SK-N-SH (cell line): ENCODE measurements around the gene ABCA4. TPM values are rescaled to one million over a fixed set of nuclear protein-coding genes. Genes with fewer than 3 reads are reported as not detected.

Experiments
- CTCF ChIA-PET: fragments of 300-600, 350-600 bp; formaldehyde crosslinking; extraction: SDS; loops from one replicate; lab custom pipeline; 2021; lab: Yijun Ruan, JAX
- POLR2A ChIA-PET: fragments of 350-600 bp; sonication (Branson Sonifier 250); formaldehyde crosslinking; extraction: SDS; loops from one replicate; lab custom pipeline; 2020; ENCODE audit warnings: antibody characterized with exemption, inconsistent platforms; lab: Yijun Ruan, JAX
- DNase-seq: peaks from one replicate; pipeline ENCODE4 v3.0.0; 2012
- H2AFZ ChIP-seq: fragments of 200-600 bp; sonication (generic); 2 replicates; pipeline ENCODE4 v1.8.1; 2016; ENCODE audit warnings: antibody characterized with exemption, mild to moderate bottlenecking, low read depth
- H3F3A ChIP-seq: fragments of 200-600 bp; sonication (generic); replicated peaks from 2 replicates; pipeline ENCODE3; 2016; ENCODE audit warnings: antibody characterized with exemption, mild to moderate bottlenecking; ENCODE audit not compliant: insufficient read depth
- H3K27ac ChIP-seq, 2 experiments: fragments of 200-500 bp in 1 of 2; fragments of 200-600 bp in 1 of 2; sonication (Bioruptor generic) in 1 of 2; sonication (generic), shearing (Covaris generic) in 1 of 2; 2 replicates each; pipeline versions ENCODE4 v1.5.1 to v1.6.1; 2014 to 2016; ENCODE audit warnings: low read depth in 2 of 2, inconsistent platforms in 1 of 2, low read length in 1 of 2, mild to moderate bottlenecking in 1 of 2, mixed read lengths in 1 of 2
- H3K27me3 ChIP-seq: fragments of 200-600 bp; sonication (generic), shearing (Covaris generic); 2 replicates; pipeline ENCODE4 v1.6.1; 2016; ENCODE audit warnings: mixed run types; ENCODE audit not compliant: insufficient read depth
- H3K36me3 ChIP-seq, 2 experiments: fragments of 200-500 bp in 1 of 2; fragments of 200-600 bp in 1 of 2; sonication (Bioruptor generic) in 1 of 2; sonication (generic) in 1 of 2; replicated peaks in 1 of 2; 2 replicates each; pipeline versions ENCODE3 to v1.5.1; 2014 to 2016; ENCODE audit warnings: low read length in 1 of 2, mild to moderate bottlenecking in 1 of 2; ENCODE audit not compliant: insufficient read depth in 2 of 2, control insufficient read depth in 1 of 2
- H3K4me1 ChIP-seq, 2 experiments: fragments of 200-500 bp in 1 of 2; fragments of 200-600 bp in 1 of 2; sonication (Bioruptor generic) in 1 of 2; sonication (generic), shearing (Covaris generic) in 1 of 2; 2 replicates each; pipeline versions ENCODE4 v1.5.1 to v1.6.1; 2014 to 2016; ENCODE audit warnings: low read depth in 1 of 2, low read length in 1 of 2, mixed run types in 1 of 2; ENCODE audit not compliant: insufficient read depth in 2 of 2, control insufficient read depth in 1 of 2
- H3K4me2 ChIP-seq: fragments of 200-600 bp; sonication (generic), shearing (Covaris generic); 2 replicates; pipeline ENCODE4 v1.6.1; 2017; ENCODE audit warnings: mixed run types
- H3K4me3 ChIP-seq, 2 experiments: fragments of 200-500 bp in 1 of 2; fragments of 200-600 bp in 1 of 2; sonication (Bioruptor generic) in 1 of 2; sonication (generic), shearing (Covaris generic) in 1 of 2; 2 replicates each; pipeline versions ENCODE4 v1.5.1 to v1.8.1; 2014 to 2016; ENCODE audit warnings: low read depth in 2 of 2, inconsistent platforms in 1 of 2, low read length in 1 of 2, mild to moderate bottlenecking in 1 of 2, mixed read lengths in 1 of 2, moderate library complexity in 1 of 2
- H3K79me2 ChIP-seq: fragments of 200-600 bp; sonication (generic); 2 replicates; pipeline ENCODE4 v1.8.1; 2017; ENCODE audit warnings: mild to moderate bottlenecking; ENCODE audit not compliant: insufficient read depth
- H3K9ac ChIP-seq: fragments of 200-600 bp; sonication (generic); 2 replicates; pipeline ENCODE4 v1.6.1; 2017; ENCODE audit warnings: mixed run types
- H3K9me2 ChIP-seq: fragments of 200-600 bp; sonication (generic); 2 replicates; pipeline ENCODE4 v1.6.1; 2017; ENCODE audit warnings: mixed run types
- H3K9me3 ChIP-seq: fragments of 200-600 bp; sonication (generic); 2 replicates; pipeline ENCODE4 v1.6.1; 2017; ENCODE audit warnings: mixed run types, mild to moderate bottlenecking, moderate library complexity
- H4K20me1 ChIP-seq: fragments of 200-600 bp; sonication (generic); 2 replicates; pipeline ENCODE4 v1.6.1; 2017; ENCODE audit warnings: mild to moderate bottlenecking, mixed run types; ENCODE audit not compliant: insufficient read depth
- FOSL2 ChIP-seq: IDR thresholded peaks from 2 replicates; pipeline ENCODE4 v1.4.0; 2012; ENCODE audit warnings: low read depth, mild to moderate bottlenecking, moderate library complexity, borderline replicate concordance
- GATA2 ChIP-seq: sonication (generic); formaldehyde crosslinking; IDR thresholded peaks from 2 replicates; pipeline ENCODE4 v1.5.0; 2020; ENCODE audit warnings: mild to moderate bottlenecking, missing genetic modification reagents
- JUND ChIP-seq: IDR thresholded peaks from 2 replicates; pipeline ENCODE4 v1.4.0; 2012
- MEF2A ChIP-seq: IDR thresholded peaks from 2 replicates; pipeline ENCODE4 v1.4.0; 2012; ENCODE audit warnings: low read depth, borderline replicate concordance
- PBX3 ChIP-seq: IDR thresholded peaks from 2 replicates; pipeline ENCODE4; 2012
- POLR2AphosphoS5 ChIP-seq: IDR thresholded peaks from 2 replicates; pipeline ENCODE4 v1.6.1; 2012; ENCODE audit warnings: low read depth, low read length
- REST ChIP-seq: IDR thresholded peaks from 2 replicates; pipeline ENCODE4 v1.6.1; 2012; ENCODE audit warnings: mild to moderate bottlenecking, low read depth, low read length, moderate library complexity
- TEAD4 ChIP-seq: IDR thresholded peaks from 2 replicates; pipeline ENCODE4 v1.4.0; 2012; ENCODE audit warnings: mild to moderate bottlenecking, borderline replicate concordance; ENCODE audit not compliant: insufficient read depth
- YY1 ChIP-seq: IDR thresholded peaks from 2 replicates; pipeline ENCODE4 v1.4.0; 2012; ENCODE audit warnings: low read depth, mild to moderate bottlenecking
- WGBS: methylation state at CpG from one replicate; pipeline ENCODE4 v1.1.6; 2017; ENCODE audit warnings: low lambda C conversion rate; 5-methylcytosine and 5-hydroxymethylcytosine counted together
- polyA plus RNA-seq, 3 experiments: library from polyadenylated mRNA; depleted of rRNA; stranded (reverse); fragments of >200 nt; gene quantifications; 2 replicates each; pipeline ENCODE4 v1.2.3, GENCODE V29; 2012

ABCA4 gene
- polyA plus RNA-seq, 1 of the 3 experiments (the other 2 are of a cell fraction) = 0.03 TPM

GRCh38 chr1:94160811-94161210 is 39.9 kb upstream of the ABCA4 start:
- Histone ChIP-seq H3F3A (no peaks in the 10 kb centered on the region), H3K36me3 (no peaks in the 10 kb centered on the region), H3K4me2 (no peak overlapping the region; the same call in 1 of the 2 replicates), H3K9me3 (no peaks in the 10 kb centered on the region), H2AFZ (peak overlapping the region; percentile 45; the same call in 1 of the 2 replicates), H3K9ac (no peak overlapping the region; the same call in 1 of the 2 replicates), H3K4me3 (no peak overlapping the region), H3K27me3 (no peaks in the 10 kb centered on the region), H3K9me2 (no peaks in the 10 kb centered on the region), H3K27ac (peak overlapping the region in 1 of 2 experiments; percentile 50; a peak in 2 of 4 replicates), H3K4me1 (no peaks in the 10 kb centered on the region), H3K79me2 (no peaks in the 10 kb centered on the region), H4K20me1 (no peaks in the 10 kb centered on the region)
- CTCF ChIA-PET = interaction anchor here (1.1 kb wide), 1 partner anchor 98 kb away, joined by 3 read pairs; no protein-coding TSS in a partner anchor
- POLR2A ChIA-PET = no interaction called here
- TF ChIP-seq FOSL2 (0 out of 2 replicates have a peak, but pooled peaks have one; percentile 15), TEAD4 (no peak), JUND (0 out of 2 replicates have a peak, but pooled peaks have one; percentile 4), POLR2AphosphoS5 (no peak), YY1 (no peak), MEF2A (peak; percentile 60)
- WGBS = 57% methylated on average over 4 of the region's 4 CpGs
- no peak for DNase-seq

GRCh38 chr1:94156096-94156625 is 35.2 kb upstream of the ABCA4 start:
- CTCF ChIA-PET = no interaction called here
- H4K20me1 ChIP-seq = no peaks in the 10 kb centered on the region
- H3K27me3 ChIP-seq = no peaks in the 10 kb centered on the region
- POLR2A ChIA-PET = no interaction called here
- no peaks in the 10 kb centered on the region for H3K9me3 ChIP-seq
- H3K36me3 ChIP-seq = no peaks in the 10 kb centered on the region
- no peaks in the 10 kb centered on the region for H3K79me2 ChIP-seq
- H3K4me3 ChIP-seq = no peak overlapping the region
- TF ChIP-seq MEF2A = no peak
- no peak for TF ChIP-seq REST
- no peak for TF ChIP-seq GATA2 (CRISPR knock-in tag)
- TF ChIP-seq PBX3 = no peak
- WGBS = 57% methylated on average over 1 of the region's 1 CpG
- no peak overlapping the region for H2AFZ ChIP-seq
- H3K27ac ChIP-seq = no peak overlapping the region
- H3K9ac ChIP-seq = no peak overlapping the region
- H3K9me2 ChIP-seq = no peaks in the 10 kb centered on the region
- no peaks in the 10 kb centered on the region for H3F3A ChIP-seq
- DNase-seq = no peak
- no peak overlapping the region for H3K4me2 ChIP-seq
- no peaks in the 10 kb centered on the region for H3K4me1 ChIP-seq
